Kidney (tissue), 14 donors: ENCODE measurements around the gene LENG8. TPM values are rescaled to one million over a fixed set of nuclear protein-coding genes. Genes with fewer than 3 reads are reported as not detected.

Experiments used
- DNase-seq, 5 donors: peaks; one replicate each; pipeline ENCODE4 v3.0.0-alpha.2; 2013 to 2020
- FAIRE-seq: peaks from 2 replicates; lab custom pipeline; 2012; peaks lifted over from hg19 to GRCh38; lab: Jason Lieb, UNC
- H3K27ac ChIP-seq, 2 donors: one replicate each; pipeline ENCODE4 v1.7.0; 2013; ENCODE audit warnings: low read depth in 2 of 2, low read length in 2 of 2, inconsistent platforms in 1 of 2
- H3K27me3 ChIP-seq: one replicate; pipeline ENCODE4 v1.7.1; 2013; ENCODE audit warnings: low read length, inconsistent platforms; ENCODE audit not compliant: control insufficient read depth, insufficient read depth
- H3K36me3 ChIP-seq, 3 donors: one replicate each; pipeline versions ENCODE4 v1.7.0 to v1.7.1; 2013; ENCODE audit warnings: low read length in 3 of 3, control low read depth in 1 of 3, inconsistent platforms in 1 of 3; ENCODE audit not compliant: insufficient read depth in 3 of 3, control insufficient read depth in 2 of 3
- H3K4me1 ChIP-seq, 3 donors: one replicate each; pipeline versions ENCODE4 v1.7.0 to v1.7.1; 2013; ENCODE audit warnings: low read length in 3 of 3, inconsistent platforms in 1 of 3, low read depth in 1 of 3; ENCODE audit not compliant: control insufficient read depth in 2 of 3, insufficient read depth in 2 of 3
- H3K4me3 ChIP-seq, 3 donors: one replicate each; pipeline versions ENCODE4 v1.7.0 to v1.8.1; 2013; ENCODE audit warnings: low read length in 3 of 3, control low read depth in 1 of 3, inconsistent platforms in 1 of 3
- H3K9ac ChIP-seq, 3 donors: one replicate each; pipeline versions ENCODE4 v1.7.0 to v1.7.1; 2013; ENCODE audit warnings: low read length in 3 of 3, control low read depth in 1 of 3, inconsistent platforms in 1 of 3
- H3K9me3 ChIP-seq, 3 donors: one replicate each; pipeline versions ENCODE4 v1.7.0 to v1.7.1; 2013; ENCODE audit warnings: low read length in 3 of 3, control low read depth in 1 of 3, inconsistent platforms in 1 of 3; ENCODE audit not compliant: control insufficient read depth in 2 of 3, insufficient read depth in 1 of 3
- intact Hi-C: fragments of 100-400 bp; cut with DNase I; formaldehyde crosslinking; loops from one replicate; pipeline ENCODE4 v1.11.1; 2022
- polyA plus RNA-seq: library from polyadenylated mRNA; stranded (reverse); fragments of 350-450 nt; fragmentation: Illumina TruSeq; extraction: RNeasy Lipid Tissue Mini Kit (QIAGEN cat#74804); gene quantifications from one replicate; pipeline ENCODE4 v1.2.3, GENCODE V29; 2014; ENCODE audit warnings: low read depth, low replicate concordance; ENCODE audit not compliant: insufficient read depth
- total RNA-seq: library from RNA; stranded (reverse); fragmentation: NEBNext Ultra II Directional; extraction: Animal tissue kit (Norgen Biotek cat#: 25700); gene quantifications from one replicate; pipeline ENCODE4 v1.2.1, GENCODE V29; 2021
- TF ChIP-seq, protein P1 (sequence below): IDR thresholded peaks from 3 replicates; pipeline ENCODE4 v1.5.1; 2012; ENCODE audit warnings: mild to moderate bottlenecking, moderate library complexity, borderline replicate concordance; ENCODE audit not compliant: insufficient read depth; ENCODE audit errors: extremely low read depth
- donor health status: control.
- donor health status: control.
- donor health status: control.
- donor health status: control.
- donor health status: control.
- donor health status: DM: yes; HTN: yes; CAD: no.
- donor health status: Normal renal cell carcinoma (clear cell type).

The LENG8 gene
- total and polyA plus RNA-seq, 2 donors from 2014 or later, result 48.6 to 208 TPM

DNA sequence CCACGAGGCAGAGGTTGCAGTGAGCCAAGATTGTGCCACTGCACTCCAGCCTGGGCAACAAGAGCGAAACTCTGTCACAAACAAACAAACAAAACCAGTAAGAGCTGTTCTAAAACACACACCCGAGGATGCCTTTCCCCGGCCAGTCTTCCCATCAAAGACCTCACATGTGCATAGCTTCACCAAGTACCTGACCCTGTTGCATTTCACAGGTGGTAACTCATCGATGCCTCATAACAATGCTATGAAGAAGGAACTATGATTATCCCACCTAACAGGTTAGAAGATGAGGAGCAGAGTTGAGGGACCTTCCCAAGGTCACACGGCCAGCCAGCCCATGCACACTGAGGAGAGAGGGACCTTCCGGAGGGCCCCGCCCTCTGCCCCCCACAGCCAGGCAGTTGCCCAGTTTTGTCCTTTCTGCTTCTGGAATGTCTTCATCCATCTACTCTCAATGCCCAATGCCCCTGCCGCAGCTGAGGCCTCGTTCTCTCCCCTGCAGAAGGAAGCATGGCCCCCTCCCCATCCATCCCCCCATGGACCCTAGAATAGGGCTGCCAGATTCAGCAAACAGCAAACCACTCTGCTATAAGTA, 16.8 kb upstream of the LENG8 start:
- Histone ChIP-seq H3K36me3 (no peaks in the 10 kb centered on the region), H3K27ac (no peak overlapping the region)
- FAIRE-seq, result no peak

DNA sequence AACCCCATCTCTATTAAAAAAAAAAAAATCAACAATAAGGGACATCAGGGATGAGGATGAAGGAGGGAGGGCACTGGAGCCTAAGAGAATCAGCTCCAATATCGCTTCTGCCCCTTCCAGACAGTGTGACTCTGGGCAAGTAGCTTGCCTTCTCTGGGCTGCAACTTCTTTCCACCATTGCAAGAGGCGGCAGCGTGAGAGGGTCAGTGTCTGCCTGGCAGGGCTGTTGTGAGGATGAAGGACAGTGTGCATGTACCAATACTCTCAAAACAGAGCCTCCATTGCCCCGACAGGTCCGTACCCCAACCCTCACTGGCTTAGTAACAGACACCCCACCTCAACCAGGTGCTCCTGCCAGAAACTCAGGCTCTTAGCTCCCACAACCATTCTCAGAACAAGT, 15.3 kb upstream of the LENG8 start:
- no peak overlapping the region for H3K27ac ChIP-seq
- intact Hi-C loops, result no loop called here
- no peaks in the 10 kb centered on the region for H3K9me3 ChIP-seq
- H3K9ac ChIP-seq, result no peak overlapping the region
- no peaks in the 10 kb centered on the region for H3K36me3 ChIP-seq
- H3K27me3 ChIP-seq, result no peaks in the 10 kb centered on the region
- TF ChIP-seq, protein P1, sequence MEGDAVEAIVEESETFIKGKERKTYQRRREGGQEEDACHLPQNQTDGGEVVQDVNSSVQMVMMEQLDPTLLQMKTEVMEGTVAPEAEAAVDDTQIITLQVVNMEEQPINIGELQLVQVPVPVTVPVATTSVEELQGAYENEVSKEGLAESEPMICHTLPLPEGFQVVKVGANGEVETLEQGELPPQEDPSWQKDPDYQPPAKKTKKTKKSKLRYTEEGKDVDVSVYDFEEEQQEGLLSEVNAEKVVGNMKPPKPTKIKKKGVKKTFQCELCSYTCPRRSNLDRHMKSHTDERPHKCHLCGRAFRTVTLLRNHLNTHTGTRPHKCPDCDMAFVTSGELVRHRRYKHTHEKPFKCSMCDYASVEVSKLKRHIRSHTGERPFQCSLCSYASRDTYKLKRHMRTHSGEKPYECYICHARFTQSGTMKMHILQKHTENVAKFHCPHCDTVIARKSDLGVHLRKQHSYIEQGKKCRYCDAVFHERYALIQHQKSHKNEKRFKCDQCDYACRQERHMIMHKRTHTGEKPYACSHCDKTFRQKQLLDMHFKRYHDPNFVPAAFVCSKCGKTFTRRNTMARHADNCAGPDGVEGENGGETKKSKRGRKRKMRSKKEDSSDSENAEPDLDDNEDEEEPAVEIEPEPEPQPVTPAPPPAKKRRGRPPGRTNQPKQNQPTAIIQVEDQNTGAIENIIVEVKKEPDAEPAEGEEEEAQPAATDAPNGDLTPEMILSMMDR, result no peak
- H3K4me3 ChIP-seq, result no peak overlapping the region
- FAIRE-seq (no peak), DNase-seq (peak in 1 of 5 donors; percentile 32)
- peaks cover 0 to 3% (median 3%) of the 10 kb centered on the region in 3 donors for H3K4me1 ChIP-seq

More for the DNA sequence above, 16.8 kb upstream of the LENG8 start:
- H3K4me1 ChIP-seq, result peaks cover 0 to 3% (median 3%) of the 10 kb centered on the region in 3 donors
- no peaks in the 10 kb centered on the region for H3K27me3 ChIP-seq
- H3K9me3 ChIP-seq, result no peaks in the 10 kb centered on the region
- DNase-seq, result peak in 1 of 5 donors; percentile 51
- intact Hi-C loops, result no loop called here
- H3K4me3 ChIP-seq, result no peak overlapping the region
- TF ChIP-seq, protein P1, result no peak
- H3K9ac ChIP-seq, result no peak overlapping the region

DNA sequence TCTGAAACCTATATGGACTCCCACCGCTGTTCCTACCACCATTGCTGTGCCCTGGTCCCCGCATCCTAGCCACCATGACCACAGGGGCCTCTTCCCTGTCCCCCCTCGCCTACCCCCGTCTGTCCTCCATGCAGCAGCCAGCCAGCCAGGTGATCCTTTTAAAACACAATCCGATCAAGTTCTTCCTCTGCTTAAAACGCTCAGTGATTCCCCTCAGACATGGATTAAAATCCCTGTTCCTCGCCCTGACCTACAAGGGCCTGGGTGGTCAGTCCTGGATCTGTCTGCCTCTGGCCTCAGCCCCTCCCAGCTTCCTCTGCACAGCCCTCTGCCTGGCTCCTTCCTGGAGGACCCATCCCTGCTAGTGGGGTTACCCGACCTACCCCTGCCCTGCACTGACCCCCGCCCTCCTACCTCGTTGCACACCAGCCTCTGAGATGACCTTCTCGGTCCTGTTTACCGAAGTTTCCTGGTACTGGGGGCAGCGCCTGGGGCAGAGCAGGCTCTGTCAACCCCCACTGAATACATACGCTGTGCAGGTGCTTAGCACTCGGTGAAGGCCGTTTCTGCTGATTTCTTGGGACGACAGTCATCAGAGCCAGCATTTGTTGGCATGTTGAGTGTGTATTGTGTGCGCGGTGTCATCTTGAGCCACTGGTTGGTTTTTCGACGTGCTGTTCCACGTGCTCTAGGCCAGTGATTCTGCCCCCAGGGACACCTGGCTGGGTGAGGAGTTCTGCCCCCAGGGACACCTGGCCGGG, 14.7 kb upstream of the LENG8 start:
- H3K4me3 ChIP-seq, result no peak overlapping the region
- peaks cover 0 to 6% (median 6%) of the 10 kb centered on the region in 3 donors for H3K4me1 ChIP-seq
- no peaks in the 10 kb centered on the region for H3K36me3 ChIP-seq
- DNase-seq, result peak in 1 of 5 donors; percentile 51
- H3K9me3 ChIP-seq, result no peaks in the 10 kb centered on the region
- no peak overlapping the region for H3K27ac ChIP-seq
- TF ChIP-seq, protein P1, result no peak
- FAIRE-seq, result no peak
- no peak overlapping the region for H3K9ac ChIP-seq
- no peaks in the 10 kb centered on the region for H3K27me3 ChIP-seq
- intact Hi-C loops, result no loop called here
